ENCODE data around the gene PTPRR.
"Not testable (repeated sequence)": the region's sequence is repeated elsewhere in the genome, so short reads cannot be mapped to it uniquely, and the experiment has no call there.

PTPRR gene

DNA sequence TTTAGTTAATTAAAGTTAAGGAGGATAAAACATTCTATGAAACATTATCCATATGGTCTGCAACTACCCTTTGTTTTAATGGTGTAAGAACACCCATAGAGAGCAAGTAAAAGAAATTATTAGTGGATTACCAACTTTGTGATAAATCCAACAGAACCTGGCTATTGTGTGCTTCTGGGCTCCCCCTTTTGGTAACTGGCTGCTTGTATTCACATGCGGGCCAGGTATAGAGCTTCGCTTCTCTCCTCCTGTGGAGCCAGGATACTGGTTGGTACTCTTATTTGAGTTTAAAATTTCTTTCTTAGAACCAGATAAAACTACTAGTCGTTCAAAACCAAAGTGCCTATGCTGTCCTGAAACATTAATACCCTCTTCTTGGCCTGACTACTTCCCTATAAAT lies 81.0 kb downstream of the PTPRR start:
- DNase-seq (ENCODE audit: low read depth), result no peak

DNA sequence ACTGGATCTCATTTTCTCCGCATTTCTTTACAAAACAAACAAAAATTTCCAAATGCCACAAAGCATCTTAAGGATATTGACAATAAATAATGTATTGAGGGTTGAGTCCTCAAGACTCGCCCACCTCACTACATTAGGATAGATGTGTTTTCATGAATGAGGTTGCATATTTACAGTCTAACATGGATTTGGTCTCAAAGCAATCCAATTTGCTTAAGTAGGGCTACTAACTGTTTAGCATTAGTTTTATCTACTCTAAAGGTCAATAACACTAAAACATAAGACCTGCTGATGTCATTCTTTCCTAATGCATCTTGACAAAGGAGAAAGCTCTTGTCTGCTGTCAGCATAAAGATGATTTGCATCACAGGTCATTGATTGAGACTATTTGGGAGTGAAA lies 82.4 kb downstream of the PTPRR start:
- no peak for DNase-seq (ENCODE audit: low read depth)

DNA sequence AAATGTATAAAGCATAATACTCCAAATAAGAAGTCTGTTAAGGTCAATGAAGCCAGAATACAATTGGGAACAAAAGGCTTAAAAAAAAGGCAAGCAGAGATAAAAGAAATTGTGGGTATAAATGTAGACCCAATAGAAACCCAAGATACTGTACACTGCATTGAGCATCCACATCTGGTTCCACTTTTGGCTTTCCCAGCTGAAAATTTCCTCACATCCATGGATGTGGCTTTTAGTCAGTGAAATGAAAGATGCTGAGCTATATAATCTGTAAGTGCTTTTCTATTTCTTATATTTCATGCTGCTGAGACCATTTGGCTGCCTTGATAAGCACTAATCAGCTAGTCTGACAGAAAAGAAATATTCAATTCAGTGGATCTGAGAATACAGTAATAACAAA lies 83.5 kb downstream of the PTPRR start:
- DNase-seq (ENCODE audit: low read depth), result no peak

DNA sequence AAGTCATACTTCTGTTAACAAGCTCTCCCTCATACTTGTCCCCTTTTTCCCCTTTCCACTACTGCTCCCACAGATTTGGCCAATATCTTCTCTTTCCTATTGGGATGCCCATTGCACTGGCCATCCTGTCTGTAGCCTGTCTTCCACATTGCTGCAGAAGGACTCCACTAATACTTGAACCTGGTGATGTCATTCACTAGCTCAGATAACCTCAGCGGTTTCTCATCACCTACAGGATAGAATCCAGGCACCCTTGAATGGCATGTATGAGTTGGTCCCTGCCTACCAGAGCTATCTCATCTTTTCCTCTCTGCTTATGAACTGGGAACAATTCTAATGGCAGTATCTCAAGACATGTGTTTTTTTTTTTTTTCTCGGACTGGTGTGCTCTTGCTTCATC lies 84.6 kb downstream of the PTPRR start:
- no peak for DNase-seq (ENCODE audit: low read depth)

DNA sequence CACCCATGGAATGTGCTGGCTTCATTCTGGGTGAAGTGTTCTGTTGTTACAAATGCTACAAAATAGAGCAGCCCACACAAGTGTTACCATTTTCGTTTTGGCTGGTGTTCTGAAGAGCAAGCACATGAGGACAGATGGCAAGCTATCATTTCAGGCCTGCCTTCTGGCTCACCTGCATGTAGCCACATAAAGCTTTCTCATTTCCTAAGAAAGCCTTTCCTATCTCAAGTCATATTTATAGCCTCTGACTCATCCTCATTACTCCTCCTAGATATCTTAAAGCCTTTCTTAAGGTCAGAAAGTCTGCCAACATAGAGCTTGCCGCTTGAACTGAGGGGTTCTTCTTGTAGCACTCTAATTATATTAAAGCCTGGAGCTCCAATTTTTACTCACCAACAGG lies 89.0 kb downstream of the PTPRR start:
- no peak for DNase-seq (ENCODE audit: low read depth)

DNA sequence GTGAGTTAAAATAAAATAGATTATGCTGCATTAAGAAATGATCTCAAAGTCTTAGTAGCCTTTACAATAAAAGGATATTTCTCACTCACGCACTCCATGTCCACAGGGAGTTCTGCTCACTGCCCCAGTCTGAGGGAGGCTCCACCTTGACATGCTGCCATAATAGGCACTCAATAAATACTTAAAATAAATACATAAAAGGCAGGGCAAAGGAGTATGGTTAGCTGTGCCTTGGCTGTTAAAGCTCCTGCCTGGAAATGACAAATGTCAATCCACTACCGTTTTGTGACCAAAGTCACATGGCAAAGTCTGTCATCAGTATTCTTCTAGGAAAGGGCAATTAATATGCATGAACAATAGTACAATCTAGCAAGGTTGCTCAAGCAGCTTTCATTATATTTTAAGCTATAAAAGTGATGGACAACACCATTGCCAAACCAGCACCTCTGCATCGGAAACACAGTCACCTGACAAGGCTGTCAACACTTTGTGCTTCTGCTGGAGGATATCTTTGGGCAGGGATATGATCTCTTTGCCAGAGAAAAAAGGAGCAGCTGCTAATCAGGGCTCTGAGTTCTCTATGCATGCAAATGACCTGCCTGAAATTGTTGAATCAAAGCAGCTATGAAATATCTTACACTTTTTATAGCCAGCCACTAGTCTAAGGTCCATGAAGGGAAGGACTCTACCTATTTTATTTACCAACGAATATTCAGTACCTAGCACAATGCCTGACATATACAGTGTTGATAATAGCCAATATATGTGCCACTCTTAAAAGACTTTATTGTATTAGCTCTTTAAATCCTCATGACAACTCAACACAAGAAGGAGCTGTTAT lies 90.1 kb downstream of the PTPRR start:
- no peak for DNase-seq (ENCODE audit: low read depth)

DNA sequence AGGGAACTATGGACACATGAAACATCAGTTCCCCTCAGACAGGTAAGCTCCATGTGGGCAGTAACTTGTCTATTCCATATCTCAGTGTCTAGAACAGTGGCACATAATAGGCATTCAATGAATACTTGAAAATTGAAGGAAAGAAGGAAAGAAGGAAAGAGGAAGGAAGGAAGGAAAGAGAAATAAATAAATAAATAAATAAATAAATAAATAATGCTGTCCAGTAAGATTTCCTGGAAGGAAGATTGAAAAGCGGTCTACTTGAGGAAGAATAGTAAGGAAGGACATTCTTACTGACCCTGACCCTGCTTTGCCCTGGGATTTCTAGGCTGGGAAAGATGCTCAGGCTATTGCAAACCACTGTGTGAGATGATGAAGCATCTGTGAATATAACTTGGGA lies 91.5 kb downstream of the PTPRR start:
- no peak for DNase-seq (ENCODE audit: low read depth)

DNA sequence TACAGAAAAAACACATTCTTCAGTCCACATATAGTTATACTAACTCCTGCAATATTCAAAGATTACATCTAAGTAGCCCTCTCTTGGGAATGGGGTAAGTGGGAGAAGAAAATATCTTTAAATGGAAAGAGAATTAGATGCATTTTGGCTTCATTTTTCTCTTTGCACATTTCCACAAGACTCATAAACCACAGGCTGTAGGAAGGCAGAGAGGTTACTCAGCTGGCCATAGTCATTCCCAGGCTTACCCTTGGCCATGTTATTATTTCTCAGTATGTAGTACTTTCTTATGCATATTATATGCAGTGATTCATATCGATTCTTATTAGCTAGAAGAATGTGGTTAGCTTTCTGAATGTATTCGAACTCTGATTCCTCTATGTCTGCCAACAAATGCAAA lies 92.2 kb downstream of the PTPRR start:
- DNase-seq (ENCODE audit: low read depth), result peak; percentile 16

DNA sequence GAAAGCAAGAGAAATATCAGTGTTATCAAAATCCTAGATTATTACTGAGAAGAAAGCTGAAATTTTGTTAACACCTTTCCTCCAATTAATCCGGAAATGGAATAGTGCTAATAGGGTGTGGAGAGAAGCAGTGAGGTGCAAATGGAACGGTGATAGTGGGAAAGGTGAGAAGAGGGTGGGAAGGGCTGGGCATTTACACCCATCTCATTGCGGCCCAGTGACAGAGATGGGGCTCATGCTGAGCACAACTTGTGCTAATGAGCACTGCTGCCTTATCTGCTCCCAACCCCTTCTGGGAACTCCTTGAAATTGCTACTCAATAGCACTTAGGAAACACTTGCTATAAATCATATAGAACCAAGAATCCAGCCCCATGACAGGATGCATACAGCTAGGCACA lies 94.4 kb downstream of the PTPRR start:
- DNase-seq (ENCODE audit: low read depth), result no peak

DNA sequence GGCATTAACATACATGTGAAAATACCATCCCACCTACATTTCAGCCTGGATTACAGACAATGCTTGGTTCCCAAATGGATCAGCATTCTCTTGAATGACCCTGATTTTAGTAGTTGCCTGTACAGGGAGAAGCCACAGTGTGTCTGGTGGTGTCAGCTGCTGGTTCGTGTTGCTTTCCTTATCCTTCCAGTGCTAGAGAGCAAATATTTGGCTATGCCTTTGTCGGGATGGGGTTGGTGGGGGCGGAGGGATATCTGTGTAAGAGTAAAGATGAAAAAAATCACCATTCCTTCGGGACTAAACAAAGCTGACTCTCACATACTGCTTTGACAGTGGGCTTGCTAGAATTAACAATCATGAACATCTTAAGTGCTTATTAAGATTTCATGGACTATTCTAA lies 96.0 kb downstream of the PTPRR start:
- DNase-seq (ENCODE audit: low read depth), result no peak

DNA sequence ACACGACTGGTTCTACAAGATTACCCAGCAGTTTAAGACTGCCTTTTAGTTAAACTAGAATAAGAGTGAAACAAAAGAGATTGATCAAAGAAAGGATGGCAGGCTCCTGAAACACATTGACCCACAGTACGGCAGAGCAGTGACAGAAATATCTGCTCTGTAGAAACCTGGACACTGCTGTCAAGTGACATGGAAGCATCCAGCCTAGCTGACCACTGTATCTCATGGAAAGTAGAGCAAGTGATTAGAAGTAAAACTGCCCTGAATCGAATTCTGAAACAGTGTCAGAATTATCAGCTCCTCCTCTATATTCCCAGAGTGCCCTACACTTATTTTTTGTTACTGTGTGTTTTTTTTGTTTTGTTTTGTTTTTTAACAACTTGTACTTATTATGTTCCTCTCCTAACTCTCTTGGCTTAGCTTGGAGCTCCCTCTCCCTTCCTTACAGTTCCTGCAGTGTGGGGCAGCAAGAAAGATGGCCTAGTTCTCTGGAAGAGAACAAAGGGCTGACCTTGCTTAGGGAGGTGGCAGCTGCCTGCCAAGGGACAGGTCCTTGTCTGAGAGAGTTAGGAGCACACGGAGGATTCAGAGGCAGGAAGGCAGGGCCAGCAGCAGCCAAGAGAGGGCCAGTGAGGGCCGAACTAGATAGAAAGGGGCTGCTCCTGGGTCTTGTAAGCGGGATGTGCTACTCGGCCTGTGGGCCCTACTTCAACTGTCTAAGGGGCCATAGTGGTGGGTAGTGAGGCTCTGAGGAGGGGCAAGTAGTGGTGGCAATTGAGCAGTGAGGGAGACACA lies 97.2 kb downstream of the PTPRR start:
- DNase-seq (ENCODE audit: low read depth), result no peak

DNA sequence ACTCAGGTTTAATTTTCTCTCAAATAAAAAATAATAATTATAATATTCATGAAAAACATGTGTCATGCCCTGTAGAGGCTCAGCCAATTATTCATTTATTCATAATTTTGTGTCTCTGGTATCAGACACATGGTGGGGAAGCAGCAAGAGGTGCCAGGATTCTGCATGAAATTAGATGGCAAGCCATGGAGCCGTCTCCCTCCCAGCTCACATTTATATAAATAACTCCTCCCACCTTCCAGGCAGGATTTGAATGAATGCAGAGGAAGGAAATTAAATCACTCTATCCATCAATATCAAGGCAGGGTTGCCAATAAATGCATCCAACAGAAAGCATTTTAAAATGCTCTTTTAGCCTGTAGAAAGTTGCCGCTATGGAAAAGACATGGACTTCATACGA lies 98.1 kb downstream of the PTPRR start:
- no peak for DNase-seq (ENCODE audit: low read depth)

DNA sequence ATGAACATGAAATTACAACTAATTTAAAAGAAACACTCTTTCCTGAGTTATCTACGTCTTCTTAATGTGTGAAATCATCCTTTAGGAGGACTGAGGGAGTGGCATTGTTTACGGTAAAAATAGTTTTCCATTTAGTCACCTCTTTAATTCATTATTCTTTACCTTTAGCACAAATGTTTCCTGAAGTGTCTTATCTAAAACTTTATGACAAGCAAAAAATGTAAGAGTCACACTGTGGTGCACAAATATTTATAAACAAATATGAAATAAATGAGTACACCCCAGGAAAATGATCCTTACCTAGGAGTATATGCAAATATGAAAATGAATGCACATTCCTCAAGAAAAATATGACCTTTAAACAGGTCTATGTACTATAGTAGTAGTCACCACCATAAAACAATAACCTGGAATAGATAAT lies 104.6 kb downstream of the PTPRR start:
- DNase-seq (ENCODE audit: low read depth), result no peak

DNA sequence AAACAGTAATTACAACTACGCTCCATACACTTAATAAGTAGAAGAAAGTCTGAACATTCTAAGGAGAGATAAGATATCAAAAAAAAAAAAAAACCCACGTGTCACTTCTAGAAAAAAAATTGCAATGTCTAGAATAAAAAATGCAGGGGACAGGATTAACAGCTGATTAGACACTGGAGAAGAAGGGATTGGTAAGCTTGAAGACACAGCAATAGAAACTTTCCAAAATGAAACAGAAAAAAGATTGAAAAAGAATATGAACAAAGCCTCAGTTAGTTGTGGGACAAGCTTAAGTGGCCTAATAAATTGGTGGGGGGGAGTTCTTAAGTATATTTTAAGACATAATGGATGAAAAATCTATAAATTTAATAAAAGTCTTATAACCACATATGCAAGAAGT lies 105.5 kb downstream of the PTPRR start:
- no peak for DNase-seq (ENCODE audit: low read depth)

DNA sequence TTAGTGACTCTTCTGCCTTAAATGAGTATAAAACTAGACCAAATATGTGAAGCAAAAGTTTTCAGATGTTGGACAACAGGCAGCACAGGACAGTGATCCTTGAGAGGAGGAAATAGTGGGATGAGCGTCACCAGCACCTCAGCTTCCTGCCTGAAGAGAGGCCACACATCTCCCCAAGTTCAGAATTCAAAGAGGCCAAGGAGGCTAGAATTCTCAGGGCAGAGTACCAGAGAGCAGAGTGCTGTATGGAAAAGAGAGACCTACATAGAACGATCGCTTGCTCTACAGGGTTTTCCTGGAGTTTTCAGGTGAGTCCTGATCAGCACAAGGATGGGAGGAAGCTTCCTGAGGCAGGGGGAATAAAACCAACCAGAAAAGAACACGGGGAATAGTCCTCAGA lies 107.0 kb downstream of the PTPRR start:
- DNase-seq (ENCODE audit: low read depth), result no peak

DNA sequence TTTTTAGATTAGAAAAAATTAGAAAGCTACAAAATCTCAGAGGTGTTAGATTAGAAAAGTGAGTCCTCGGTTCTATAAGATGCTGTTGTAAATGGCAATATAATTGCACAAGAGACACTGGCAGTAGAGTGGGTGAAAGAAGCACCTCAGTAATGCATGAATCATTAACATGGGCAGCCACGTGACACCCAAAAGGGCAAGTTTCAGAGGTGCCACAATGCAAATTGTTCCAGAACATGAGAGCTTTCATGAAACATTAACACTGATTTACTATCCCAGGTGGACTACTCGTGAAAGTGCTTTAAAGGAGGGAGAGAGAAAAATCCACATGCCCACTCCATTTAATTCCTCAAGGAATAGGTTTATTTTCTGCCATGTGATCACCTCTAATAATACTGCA lies 108.4 kb downstream of the PTPRR start:
- no peak for DNase-seq (ENCODE audit: low read depth)

DNA sequence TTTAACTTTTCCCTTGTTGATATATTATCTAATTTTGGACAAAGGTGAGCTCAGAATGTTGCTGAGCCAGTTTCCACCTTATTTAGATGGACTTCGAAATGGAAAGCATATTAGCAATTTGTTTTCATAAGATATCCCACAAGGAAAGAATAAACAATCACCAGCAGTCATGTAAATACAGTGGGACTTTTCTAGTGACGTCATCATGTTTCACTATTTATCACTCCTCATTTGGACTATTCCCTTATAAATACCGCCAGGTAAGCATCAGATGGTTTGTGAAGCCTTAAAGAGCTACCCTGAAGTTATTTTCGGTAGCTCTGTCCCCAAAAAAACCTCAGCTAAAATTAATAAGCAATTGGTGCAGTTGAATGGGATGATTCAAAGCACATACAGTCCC lies 110.7 kb downstream of the PTPRR start:
- no peak for DNase-seq (ENCODE audit: low read depth)

DNA sequence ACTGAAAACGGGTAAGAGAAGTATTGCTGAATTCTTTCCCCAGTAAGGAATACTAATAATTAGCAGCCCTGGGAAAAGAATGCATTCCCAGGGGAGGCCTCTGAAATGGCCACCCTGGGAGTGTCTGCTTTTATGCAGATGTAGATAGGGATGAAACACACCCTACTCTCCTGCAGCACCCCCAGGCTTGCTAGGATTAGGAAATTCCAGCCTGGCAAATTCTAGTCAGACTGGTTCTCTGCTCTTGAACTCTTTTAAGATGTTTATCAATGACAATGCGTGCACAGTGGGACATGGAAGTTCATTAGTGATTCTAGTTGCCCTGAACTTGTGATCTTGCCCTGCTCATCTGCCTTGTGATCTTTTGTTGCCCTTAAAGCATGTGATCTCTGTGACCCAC lies 112.5 kb downstream of the PTPRR start:
- DNase-seq (ENCODE audit: low read depth), result not testable (repeated sequence)

DNA sequence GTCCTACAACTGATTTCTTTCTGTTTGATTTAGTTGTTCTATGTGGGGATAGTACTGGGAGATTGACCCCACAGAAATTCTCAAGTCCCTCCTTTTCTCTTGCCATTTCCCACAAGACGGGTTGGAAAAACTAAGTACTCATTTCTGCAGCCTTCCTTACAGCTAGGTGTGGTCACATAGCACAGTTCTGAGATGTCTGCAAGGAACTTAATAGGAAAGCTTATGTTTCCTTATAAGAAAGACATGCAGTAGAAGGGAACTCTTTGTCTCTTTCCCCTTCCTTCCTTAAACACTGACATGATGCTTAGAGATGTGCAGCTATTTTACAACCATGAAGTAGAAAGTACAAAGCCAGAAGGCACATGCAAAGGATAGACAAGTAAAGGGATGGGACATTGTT lies 113.7 kb downstream of the PTPRR start:
- DNase-seq (ENCODE audit: low read depth), result no peak

DNA sequence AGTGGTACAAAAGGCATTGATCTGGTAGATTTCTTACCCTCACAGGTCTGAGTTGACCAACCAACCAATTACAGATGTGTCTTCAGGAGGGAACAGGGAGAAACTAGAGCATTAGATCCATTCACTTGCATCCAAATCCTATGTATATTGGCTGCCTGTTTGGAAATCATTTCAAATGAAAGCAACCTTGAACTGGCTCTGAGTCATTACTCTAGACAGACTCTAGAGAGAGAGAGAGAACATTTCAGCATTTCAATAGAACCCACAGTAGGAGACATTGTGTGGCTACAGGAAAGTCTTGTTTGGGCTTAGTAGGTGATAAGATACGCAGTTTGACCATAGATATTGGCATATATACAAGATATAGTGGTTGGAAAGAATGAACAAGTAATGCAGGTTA lies 114.5 kb downstream of the PTPRR start:
- no peak for DNase-seq (ENCODE audit: low read depth)

DNA sequence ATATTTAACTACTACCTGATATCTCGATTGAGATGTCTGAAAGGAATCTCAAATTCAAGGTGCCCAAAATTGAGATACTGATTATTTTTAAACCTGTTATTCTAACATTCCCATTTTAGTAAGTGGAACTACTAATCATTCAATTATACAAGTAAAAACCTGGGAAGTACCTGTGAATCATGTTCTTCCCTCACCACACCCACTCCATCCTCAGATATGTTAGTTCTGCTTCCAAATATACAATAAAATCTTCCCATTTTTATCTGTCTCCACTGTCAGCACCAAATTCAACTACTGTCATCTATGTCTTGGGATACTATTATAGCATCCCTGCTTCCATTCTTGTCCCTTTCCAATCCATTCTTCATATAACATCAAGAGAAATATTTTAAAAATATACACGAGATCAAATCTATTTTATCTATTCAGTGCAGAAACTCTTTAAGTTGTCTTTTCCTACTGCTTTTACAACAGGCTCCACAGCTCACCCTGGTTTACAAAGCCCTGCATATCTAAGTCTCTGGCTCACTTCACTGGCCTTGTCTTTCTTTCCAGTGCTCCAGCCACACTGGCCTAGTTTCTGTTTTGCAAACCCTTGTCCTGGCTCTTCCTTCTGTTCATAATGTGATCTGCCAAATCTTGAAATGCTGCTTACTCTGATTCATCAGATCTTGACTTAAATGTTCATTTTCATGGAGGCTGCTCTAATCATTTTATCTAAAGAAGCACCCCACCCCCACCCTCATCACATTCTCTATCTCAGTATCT lies 122.3 kb downstream of the PTPRR start:
- no peak for DNase-seq (ENCODE audit: low read depth)

DNA sequence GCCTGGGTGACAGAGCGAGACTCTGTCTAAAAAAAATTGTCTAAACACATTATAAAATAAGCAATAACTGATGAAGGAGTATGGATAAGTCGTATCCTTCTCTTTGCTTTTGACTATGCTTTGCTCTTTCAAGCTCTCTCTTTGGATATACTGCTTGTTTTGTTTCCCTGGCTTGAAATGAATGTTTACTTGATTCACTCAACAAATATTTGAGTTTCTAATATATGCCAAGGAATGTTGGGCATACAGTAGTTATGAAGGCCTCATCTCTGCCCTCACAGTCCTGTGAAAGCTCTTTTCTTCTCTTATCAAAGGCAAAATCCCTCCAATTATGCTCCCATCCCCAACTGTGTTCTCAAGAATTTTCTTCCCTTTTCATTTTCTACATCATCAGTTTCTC lies 123.5 kb downstream of the PTPRR start:
- no peak for DNase-seq (ENCODE audit: low read depth)

DNA sequence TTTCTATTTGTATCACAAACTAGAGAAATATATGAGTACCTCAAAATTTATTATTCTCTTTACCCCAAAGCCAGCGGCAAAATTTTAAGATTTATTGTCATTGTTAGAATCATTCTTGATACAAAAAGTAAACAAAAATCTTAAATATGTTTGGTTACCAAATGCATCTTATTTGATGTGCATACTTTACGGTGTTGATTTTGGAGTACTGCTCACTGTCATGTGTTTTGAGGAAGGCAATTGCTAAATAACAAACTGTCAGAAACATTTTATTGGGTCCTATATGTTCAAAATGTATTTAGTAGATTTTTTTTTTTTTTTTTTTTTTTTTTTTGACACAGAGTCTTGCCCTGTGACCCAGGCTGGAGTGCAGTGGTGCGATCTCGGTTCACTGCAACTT lies 124.9 kb downstream of the PTPRR start:
- no peak for DNase-seq (ENCODE audit: low read depth)

Measured in GM04503 (cell line).